Common myeloid progenitor, CD34-positive (primary cell): Measurements from ENCODE around the gene RET.

Experiments
- CTCF ChIA-PET: fragments of 350-600 bp; sonication (Branson Sonifier 250); formaldehyde crosslinking; loops from one replicate; lab custom pipeline; 2021; ENCODE audit warnings: antibody characterized with exemption; lab: Charles Lee
- POLR2A ChIA-PET: fragments of 350-600 bp; sonication (Branson Sonifier 250); formaldehyde crosslinking; loops from one replicate; lab custom pipeline; 2021; ENCODE audit warnings: antibody characterized with exemption; lab: Charles Lee
- DNase-seq, 3 donors: peaks; one replicate each; pipeline versions ENCODE4 v3.0.0 to v3.0.0-alpha.2; 2013
- H3K27ac ChIP-seq, 2 experiments: 1 replicate in 1 of 2; 2 replicates in 1 of 2; pipeline ENCODE4 v1.7.0; 2013; ENCODE audit warnings: inconsistent platforms in 2 of 2, low read length in 2 of 2, mild to moderate bottlenecking in 2 of 2, low read depth in 1 of 2, moderate library complexity in 1 of 2; ENCODE audit not compliant: severe bottlenecking in 2 of 2, insufficient read depth in 1 of 2, poor library complexity in 1 of 2
- H3K27me3 ChIP-seq, 5 experiments: replicated peaks in 2 of 5; 1 replicate in 3 of 5; 2 replicates in 2 of 5; pipeline versions ENCODE4 v1.6.1 to v1.7.0; 2013; ENCODE audit warnings: low read length in 4 of 5, mild to moderate bottlenecking in 2 of 5, moderate library complexity in 2 of 5, inconsistent platforms in 1 of 5; ENCODE audit not compliant: insufficient read depth in 5 of 5, control insufficient read depth in 4 of 5
- H3K36me3 ChIP-seq, 4 experiments: 1 replicate in 2 of 4; 2 replicates in 2 of 4; pipeline versions ENCODE4 v1.6.1 to v1.7.0; 2013; ENCODE audit warnings: low read length in 3 of 4, control low read depth in 1 of 4, mild to moderate bottlenecking in 1 of 4; ENCODE audit not compliant: control insufficient read depth in 4 of 4, insufficient read depth in 4 of 4
- H3K4me1 ChIP-seq, 4 experiments: 1 replicate in 3 of 4; 2 replicates in 1 of 4; pipeline versions ENCODE4 v1.6.1 to v1.7.1; 2013; ENCODE audit warnings: low read length in 3 of 4, mild to moderate bottlenecking in 3 of 4, control low read depth in 1 of 4, inconsistent platforms in 1 of 4, moderate library complexity in 1 of 4; ENCODE audit not compliant: control insufficient read depth in 4 of 4, insufficient read depth in 4 of 4; ENCODE audit errors: control extremely low read depth in 1 of 4
- H3K4me3 ChIP-seq, 7 experiments: 1 replicate in 4 of 7; 2 replicates in 3 of 7; pipeline versions ENCODE4 v1.5.1 to v1.7.0; 2013; ENCODE audit warnings: mild to moderate bottlenecking in 7 of 7, low read length in 6 of 7, moderate library complexity in 6 of 7, inconsistent platforms in 2 of 7, low read depth in 2 of 7, control low read depth in 1 of 7; ENCODE audit not compliant: insufficient read depth in 4 of 7, control insufficient read depth in 1 of 7; ENCODE audit errors: extremely low read depth in 1 of 7
- H3K9me3 ChIP-seq, 5 experiments: 1 replicate in 4 of 5; 2 replicates in 1 of 5; pipeline versions ENCODE4 v1.6.1 to v1.7.1; 2013; ENCODE audit warnings: low read length in 4 of 5, mild to moderate bottlenecking in 2 of 5, inconsistent platforms in 1 of 5, low read depth in 1 of 5, moderate library complexity in 1 of 5; ENCODE audit not compliant: control insufficient read depth in 4 of 5, insufficient read depth in 2 of 5; ENCODE audit errors: control extremely low read depth in 1 of 5
- WGBS: methylation state at CpG from one replicate; pipeline ENCODE4 v1.1.5; 2013; ENCODE audit not compliant: insufficient coverage; 5-methylcytosine and 5-hydroxymethylcytosine counted together

RET gene

GRCh38 chr10:43132867-43133787 lies 56.3 kb downstream of the RET start:
- H3K36me3 ChIP-seq, result no peaks in the 10 kb centered on the region
- ChIA-PET POLR2A (no interaction called here), CTCF (interaction anchor here (1.0 to 2.1 kb wide), 8 partner anchors 9 to 160 kb away, joined by 3 to 16 read pairs (median 3); no protein-coding TSS in a partner anchor)
- no peak overlapping the region for H3K27ac ChIP-seq
- DNase-seq, result no peak
- H3K9me3 ChIP-seq, result no peaks in the 10 kb centered on the region
- no peaks in the 10 kb centered on the region for H3K27me3 ChIP-seq
- H3K4me1 ChIP-seq, result peaks cover 5 to 75% (median 45%) of the 10 kb centered on the region in 4 experiments
- 76% methylated on average over 2 of the region's 3 CpGs for WGBS
- H3K4me3 ChIP-seq, result no peak overlapping the region

GRCh38 chr10:43134126-43134905 lies 57.4 kb downstream of the RET start:
- POLR2A ChIA-PET, result no interaction called here
- DNase-seq, result no peak

GRCh38 chr10:43135064-43135463 lies 58.2 kb downstream of the RET start:
- ChIA-PET CTCF (interaction anchor here (0.7 kb wide), 1 partner anchor 20 kb away, joined by 3 read pairs; no protein-coding TSS in a partner anchor), POLR2A (no interaction called here)
- H3K27ac ChIP-seq, result no peak overlapping the region
- peaks cover 9 to 66% (median 38%) of the 10 kb centered on the region in 4 experiments for H3K4me1 ChIP-seq
- H3K27me3 ChIP-seq, result no peaks in the 10 kb centered on the region
- no peak for DNase-seq
- H3K4me3 ChIP-seq, result no peak overlapping the region
- 97% methylated on average over 5 of the region's 5 CpGs for WGBS
- no peaks in the 10 kb centered on the region for H3K9me3 ChIP-seq
- no peaks in the 10 kb centered on the region for H3K36me3 ChIP-seq

More at GRCh38 chr10:43134126-43134905, 57.4 kb downstream of the RET start:
- WGBS, result 98% methylated on average over 5 of the region's 5 CpGs
- no peak overlapping the region for H3K4me3 ChIP-seq
- H3K4me1 ChIP-seq, result peaks cover 10 to 65% (median 38%) of the 10 kb centered on the region in 4 experiments
- H3K9me3 ChIP-seq, result no peaks in the 10 kb centered on the region
- H3K27ac ChIP-seq, result no peak overlapping the region
- CTCF ChIA-PET, result interaction anchor here (1.0 kb wide), 1 partner anchor 24 kb away, joined by 3 read pairs; no protein-coding TSS in a partner anchor
- H3K27me3 ChIP-seq, result no peaks in the 10 kb centered on the region
- H3K36me3 ChIP-seq, result no peaks in the 10 kb centered on the region

GRCh38 chr10:43135656-43136055 lies 58.8 kb downstream of the RET start:
- CTCF ChIA-PET, result interaction anchor here (0.7 kb wide), 1 partner anchor 20 kb away, joined by 3 read pairs; no protein-coding TSS in a partner anchor
- Histone ChIP-seq H3K4me1 (peaks cover 12 to 66% (median 38%) of the 10 kb centered on the region in 4 experiments), H3K27ac (no peak overlapping the region), H3K9me3 (no peaks in the 10 kb centered on the region), H3K27me3 (no peaks in the 10 kb centered on the region), H3K4me3 (no peak overlapping the region), H3K36me3 (no peaks in the 10 kb centered on the region)
- no peak for DNase-seq
- WGBS, result 100% methylated on average over 2 of the region's 2 CpGs
- POLR2A ChIA-PET, result no interaction called here

- WGBS, result 100% methylated on average over 4 of the region's 5 CpGs
- DNase-seq, result no peak
- POLR2A ChIA-PET, result interaction anchor here (0.9 to 3.4 kb wide), 2 partner anchors 15 to 27 kb away, joined by 3 to 26 read pairs; no protein-coding TSS in a partner anchor
Observed at GRCh38 chr10:43136432-43136831, 59.6 kb downstream of the RET start.

GRCh38 chr10:43136995-43137716 lies 60.3 kb downstream of the RET start:
- no peak for DNase-seq
- peaks cover 19 to 64% (median 41%) of the 10 kb centered on the region in 4 experiments for H3K4me1 ChIP-seq
- peak overlapping the region; percentile 72 to 87 for H3K27ac ChIP-seq
- POLR2A ChIA-PET, result interaction anchor here (0.9 to 3.4 kb wide), 2 partner anchors 16 to 28 kb away, joined by 3 to 26 read pairs; no protein-coding TSS in a partner anchor
- H3K27me3 ChIP-seq, result no peaks in the 10 kb centered on the region
- H3K36me3 ChIP-seq, result no peaks in the 10 kb centered on the region
- H3K4me3 ChIP-seq, result peak overlapping the region; percentile 78 to 96 (median 90)
- CTCF ChIA-PET, result interaction anchor here (1.0 to 4.5 kb wide), 3 partner anchors 15 to 32 kb away, joined by 3 to 31 read pairs (median 3); no protein-coding TSS in a partner anchor
- WGBS, result 46% methylated on average over 21 of the region's 27 CpGs
- no peaks in the 10 kb centered on the region for H3K9me3 ChIP-seq

More at GRCh38 chr10:43136432-43136831, 59.6 kb downstream of the RET start:
- H3K9me3 ChIP-seq, result no peaks in the 10 kb centered on the region
- CTCF ChIA-PET, result no interaction called here
- no peaks in the 10 kb centered on the region for H3K27me3 ChIP-seq
- no peaks in the 10 kb centered on the region for H3K36me3 ChIP-seq
- peaks cover 14 to 66% (median 39%) of the 10 kb centered on the region in 4 experiments for H3K4me1 ChIP-seq
- no peak overlapping the region for H3K4me3 ChIP-seq
- H3K27ac ChIP-seq, result no peak overlapping the region
